ENCODE results near the gene SOAT2.

- no peak for TF ChIP-seq POLR2A (IDR thresholded peaks at IDR 0.05)
- no peak for TF ChIP-seq CTCF (IDR thresholded peaks at IDR 0.05)
These were observed 66.4 kb downstream of the SOAT2 start for GRCh38 chr12:53169644-53170043.
